Subcutaneous adipose tissue (tissue), 4 donors: Measurements from ENCODE around the gene COL26A1. TPM values are rescaled to one million over a fixed set of nuclear protein-coding genes. Genes with fewer than 3 reads are reported as not detected.

ENCODE experiments used
- CTCF ChIP-seq: fragments of 450-650 bp; IDR thresholded peaks from one replicate; pipeline ENCODE4 v1.5.1; 2016; ENCODE audit warnings: low read depth, mild to moderate bottlenecking, control low read depth, antibody characterized with exemption, moderate library complexity
- total RNA-seq, 4 donors: library from RNA; depleted of rRNA; stranded (reverse); fragments of >200 nt; gene quantifications; one replicate each; pipeline ENCODE4 v1.1.0, GENCODE V29; 2016

The COL26A1 gene
- total RNA-seq, 4 donors from 2014 or later: not detected

GRCh38 chr7:101543242-101543766 is 180.6 kb downstream of the COL26A1 start:
- TF ChIP-seq CTCF: no peak

GRCh38 chr7:101543846-101544245 is 181.2 kb downstream of the COL26A1 start:
- no peak for TF ChIP-seq CTCF

GRCh38 chr7:101545441-101546190 is 182.9 kb downstream of the COL26A1 start:
- TF ChIP-seq CTCF: no peak

- TF ChIP-seq CTCF: no peak
Observed at GRCh38 chr7:101546308-101546936, 183.7 kb downstream of the COL26A1 start.

GRCh38 chr7:101547022-101547915 is 184.6 kb downstream of the COL26A1 start:
- no peak for TF ChIP-seq CTCF

GRCh38 chr7:101547916-101548661 is 185.4 kb downstream of the COL26A1 start:
- no peak for TF ChIP-seq CTCF
